Osteocyte (in vitro differentiated cells): ENCODE results near the gene HOXA10. TPM values are rescaled to one million over a fixed set of nuclear protein-coding genes. Genes with fewer than 3 reads are reported as not detected.

Experiments used
- DNase-seq: peaks from one replicate; pipeline ENCODE4 v3.0.0; 2021; ENCODE audit warnings: mixed read lengths; ENCODE audit not compliant: unreplicated experiment; ENCODE audit errors: extremely low spot score
- H3K27ac Mint-ChIP-seq: one replicate; pipeline ENCODE4 v1.8.0; 2021; ENCODE audit warnings: mild to moderate bottlenecking, mixed read lengths; ENCODE audit not compliant: unreplicated experiment
- H3K27me3 Mint-ChIP-seq: one replicate; pipeline ENCODE4 v1.8.0; 2021; ENCODE audit warnings: mixed read lengths; ENCODE audit not compliant: unreplicated experiment
- H3K36me3 Mint-ChIP-seq: one replicate; pipeline ENCODE4 v1.8.0; 2021; ENCODE audit warnings: mixed read lengths; ENCODE audit not compliant: unreplicated experiment
- H3K4me1 Mint-ChIP-seq: one replicate; pipeline ENCODE4 v1.8.0; 2021; ENCODE audit warnings: mixed read lengths; ENCODE audit not compliant: unreplicated experiment
- H3K4me3 Mint-ChIP-seq: one replicate; pipeline ENCODE4 v1.8.0; 2021; ENCODE audit warnings: mild to moderate bottlenecking, moderate library complexity, mixed read lengths; ENCODE audit not compliant: unreplicated experiment
- H3K9me3 Mint-ChIP-seq: one replicate; pipeline ENCODE4 v1.8.0; 2021; ENCODE audit warnings: mixed read lengths; ENCODE audit not compliant: unreplicated experiment
- total RNA-seq: library from RNA; stranded (reverse); gene quantifications from 2 replicates; pipeline ENCODE4 v1.2.1, GENCODE V29; 2021
- TF ChIP-seq, protein P1 (sequence below): fragments of 200-600 bp; sonication (generic); IDR thresholded peaks from 2 replicates; pipeline ENCODE4 v1.5.0; 2021; ENCODE audit warnings: antibody characterized with exemption, mild to moderate bottlenecking, moderate library complexity

The HOXA10 gene
- total RNA-seq, 1 donor from 2014 or later: not detected

- Mint-ChIP-seq H3K4me1 (peaks cover 8% of the 10 kb centered on the region), H3K27ac (no peak overlapping the region), H3K27me3 (peaks cover 90% of the 10 kb centered on the region), H3K9me3 (no peaks in the 10 kb centered on the region), H3K4me3 (no peak overlapping the region), H3K36me3 (no peaks in the 10 kb centered on the region)
- no peak for DNase-seq
- TF ChIP-seq, protein P1, sequence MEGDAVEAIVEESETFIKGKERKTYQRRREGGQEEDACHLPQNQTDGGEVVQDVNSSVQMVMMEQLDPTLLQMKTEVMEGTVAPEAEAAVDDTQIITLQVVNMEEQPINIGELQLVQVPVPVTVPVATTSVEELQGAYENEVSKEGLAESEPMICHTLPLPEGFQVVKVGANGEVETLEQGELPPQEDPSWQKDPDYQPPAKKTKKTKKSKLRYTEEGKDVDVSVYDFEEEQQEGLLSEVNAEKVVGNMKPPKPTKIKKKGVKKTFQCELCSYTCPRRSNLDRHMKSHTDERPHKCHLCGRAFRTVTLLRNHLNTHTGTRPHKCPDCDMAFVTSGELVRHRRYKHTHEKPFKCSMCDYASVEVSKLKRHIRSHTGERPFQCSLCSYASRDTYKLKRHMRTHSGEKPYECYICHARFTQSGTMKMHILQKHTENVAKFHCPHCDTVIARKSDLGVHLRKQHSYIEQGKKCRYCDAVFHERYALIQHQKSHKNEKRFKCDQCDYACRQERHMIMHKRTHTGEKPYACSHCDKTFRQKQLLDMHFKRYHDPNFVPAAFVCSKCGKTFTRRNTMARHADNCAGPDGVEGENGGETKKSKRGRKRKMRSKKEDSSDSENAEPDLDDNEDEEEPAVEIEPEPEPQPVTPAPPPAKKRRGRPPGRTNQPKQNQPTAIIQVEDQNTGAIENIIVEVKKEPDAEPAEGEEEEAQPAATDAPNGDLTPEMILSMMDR: no peak
These were observed 32.8 kb downstream of the HOXA10 start for GRCh38 chr7:27141137-27141922.

DNA sequence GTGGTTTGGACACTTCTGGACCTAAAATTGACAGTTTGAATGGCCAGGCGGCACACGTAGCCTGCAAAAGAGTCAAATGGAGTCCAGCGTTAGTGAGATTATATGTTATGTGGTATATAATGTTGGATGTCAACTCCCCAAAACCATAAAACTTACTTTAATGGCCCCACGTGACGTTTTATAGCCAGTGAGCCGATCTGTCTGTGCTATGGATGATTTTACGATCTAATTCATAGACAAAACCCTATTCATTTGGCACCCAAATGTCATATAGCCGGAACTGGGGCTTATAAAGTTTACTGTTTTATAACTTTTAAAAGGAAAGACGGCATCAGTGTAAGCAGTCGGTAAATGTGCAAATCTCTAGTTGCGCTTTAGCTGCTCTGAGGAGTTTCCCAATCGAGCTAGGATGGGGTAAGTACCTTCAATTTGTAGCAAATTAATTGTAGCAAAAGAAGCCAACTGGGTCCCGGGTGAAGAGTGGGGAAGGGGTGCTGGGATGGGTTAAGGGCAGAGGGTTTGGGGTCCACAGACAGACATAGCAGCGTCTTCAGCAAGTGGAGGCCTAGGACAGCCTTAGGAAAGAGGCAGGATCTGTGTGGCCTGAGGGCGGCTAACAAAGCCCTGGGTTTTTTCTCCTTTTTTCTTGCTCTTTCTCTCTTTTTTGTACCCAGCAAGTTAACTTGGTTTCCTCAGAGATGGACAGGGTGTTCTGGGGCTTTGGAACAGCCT is 33.8 kb downstream of the HOXA10 start:
- H3K4me1 Mint-ChIP-seq: peaks cover 8% of the 10 kb centered on the region
- H3K27ac Mint-ChIP-seq: no peak overlapping the region
- H3K27me3 Mint-ChIP-seq: peaks cover 90% of the 10 kb centered on the region
- H3K36me3 Mint-ChIP-seq: no peaks in the 10 kb centered on the region
- H3K9me3 Mint-ChIP-seq: no peaks in the 10 kb centered on the region
- no peak overlapping the region for H3K4me3 Mint-ChIP-seq
- no peak for DNase-seq
- TF ChIP-seq, protein P1: no peak

DNA sequence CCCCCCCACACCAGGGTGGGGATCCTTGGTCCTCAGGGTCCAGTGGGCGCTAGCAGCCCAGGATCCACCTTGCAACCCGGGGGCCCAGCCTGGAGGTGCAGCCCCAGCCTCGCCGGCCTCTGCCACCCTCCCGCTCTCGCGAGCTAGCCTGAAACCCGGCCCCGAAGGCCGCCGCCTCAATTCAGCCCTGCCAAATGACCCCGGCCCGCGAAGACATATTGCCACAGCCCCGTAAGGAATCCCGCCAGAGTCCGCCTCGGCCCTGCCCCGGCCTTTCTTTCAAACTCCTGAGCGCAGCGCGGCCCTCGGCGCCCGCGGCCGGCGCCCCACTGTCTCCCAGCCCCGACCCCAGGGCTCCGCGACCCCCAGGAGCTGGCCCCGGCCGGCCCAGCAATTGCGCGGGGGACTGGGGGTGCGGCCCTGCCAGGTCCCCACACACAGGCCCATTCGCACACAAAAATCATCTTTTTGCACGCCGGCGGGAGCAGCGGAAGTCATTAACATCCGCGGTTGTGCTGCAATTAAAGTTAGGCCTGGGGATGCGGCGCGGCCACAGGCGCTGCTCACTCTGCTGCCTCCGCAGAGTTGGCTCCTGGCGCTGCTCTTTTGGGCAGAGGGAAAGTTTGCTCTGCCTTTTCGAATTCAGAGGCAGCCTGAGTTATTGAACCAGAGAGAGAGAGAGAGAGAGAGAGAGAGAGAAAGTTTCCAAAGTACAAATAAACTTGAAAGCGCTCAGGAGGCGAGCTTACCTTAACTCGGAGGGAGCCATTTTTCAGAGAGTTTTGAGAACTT is 34.6 kb downstream of the HOXA10 start:
- H3K27me3 Mint-ChIP-seq: peaks cover 92% of the 10 kb centered on the region
- H3K9me3 Mint-ChIP-seq: no peaks in the 10 kb centered on the region
- TF ChIP-seq, protein P1: no peak
- H3K4me1 Mint-ChIP-seq: peaks cover 8% of the 10 kb centered on the region
- no peak for DNase-seq
- no peaks in the 10 kb centered on the region for H3K36me3 Mint-ChIP-seq
- H3K27ac Mint-ChIP-seq: no peak overlapping the region
- H3K4me3 Mint-ChIP-seq: no peak overlapping the region

GRCh38 chr7:27138985-27139333 is 35.2 kb downstream of the HOXA10 start:
- Mint-ChIP-seq H3K4me3 (no peak overlapping the region), H3K9me3 (no peaks in the 10 kb centered on the region), H3K4me1 (peaks cover 8% of the 10 kb centered on the region), H3K27me3 (peaks cover 92% of the 10 kb centered on the region), H3K36me3 (no peaks in the 10 kb centered on the region), H3K27ac (no peak overlapping the region)
- TF ChIP-seq, protein P1: no peak
- DNase-seq: no peak

DNA sequence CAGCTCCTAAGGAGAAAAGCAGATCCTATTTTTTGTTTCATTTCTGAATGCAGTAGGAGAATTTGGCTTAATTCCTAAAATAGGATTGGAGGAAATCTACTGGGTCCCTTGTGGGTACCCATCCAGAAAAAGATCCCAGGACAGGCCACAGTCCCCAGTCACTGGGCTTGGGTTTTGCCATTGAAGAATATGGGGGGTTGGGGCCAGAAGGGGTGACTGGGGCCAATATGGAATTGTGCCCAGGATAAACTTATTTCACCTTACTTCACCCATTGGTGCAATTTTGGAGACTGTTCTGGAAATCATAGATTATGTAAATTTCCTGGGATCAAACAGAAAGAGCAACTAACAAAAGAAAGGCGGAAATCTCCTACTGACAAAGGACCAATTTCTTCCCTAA is 35.6 kb downstream of the HOXA10 start:
- H3K9me3 Mint-ChIP-seq: no peaks in the 10 kb centered on the region
- no peak overlapping the region for H3K4me3 Mint-ChIP-seq
- H3K27ac Mint-ChIP-seq: no peak overlapping the region
- TF ChIP-seq, protein P1: no peak
- H3K4me1 Mint-ChIP-seq: peaks cover 8% of the 10 kb centered on the region
- H3K36me3 Mint-ChIP-seq: no peaks in the 10 kb centered on the region
- DNase-seq: no peak
- H3K27me3 Mint-ChIP-seq: peaks cover 94% of the 10 kb centered on the region
